Measurements from ENCODE around the gene C11orf97. TPM values are rescaled to one million over a fixed set of nuclear protein-coding genes. Genes with fewer than 3 reads are reported as not detected.

Gene C11orf97
- total RNA-seq, 1 experiment from 2014 or later, result not detected

DNA sequence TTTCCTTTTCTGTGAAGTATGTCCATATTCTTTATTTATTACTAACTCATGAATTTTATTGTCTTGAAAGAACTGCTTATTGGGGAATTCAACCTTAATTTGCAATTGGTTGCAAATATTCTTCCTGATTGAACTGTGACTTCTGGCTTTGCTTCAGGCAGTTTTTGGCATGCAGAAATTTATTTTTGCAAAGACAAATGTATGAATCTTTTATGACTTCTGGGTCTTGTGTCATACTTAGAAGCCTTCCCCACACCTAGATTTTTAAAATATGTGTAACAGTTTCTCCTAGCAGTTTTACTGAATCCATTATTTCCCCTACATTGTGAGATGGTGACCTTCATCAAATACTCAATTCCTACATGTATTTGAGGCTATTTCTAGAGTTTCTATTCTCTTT is 30.9 kb upstream of the C11orf97 start:
- H3K27ac ChIP-seq (ENCODE audit: low read length), result no peak overlapping the region
- no peak for DNase-seq (ENCODE audit: low read depth, low spot score)
- POLR2A ChIA-PET, result no interaction called here
- TF ChIP-seq, protein P1, sequence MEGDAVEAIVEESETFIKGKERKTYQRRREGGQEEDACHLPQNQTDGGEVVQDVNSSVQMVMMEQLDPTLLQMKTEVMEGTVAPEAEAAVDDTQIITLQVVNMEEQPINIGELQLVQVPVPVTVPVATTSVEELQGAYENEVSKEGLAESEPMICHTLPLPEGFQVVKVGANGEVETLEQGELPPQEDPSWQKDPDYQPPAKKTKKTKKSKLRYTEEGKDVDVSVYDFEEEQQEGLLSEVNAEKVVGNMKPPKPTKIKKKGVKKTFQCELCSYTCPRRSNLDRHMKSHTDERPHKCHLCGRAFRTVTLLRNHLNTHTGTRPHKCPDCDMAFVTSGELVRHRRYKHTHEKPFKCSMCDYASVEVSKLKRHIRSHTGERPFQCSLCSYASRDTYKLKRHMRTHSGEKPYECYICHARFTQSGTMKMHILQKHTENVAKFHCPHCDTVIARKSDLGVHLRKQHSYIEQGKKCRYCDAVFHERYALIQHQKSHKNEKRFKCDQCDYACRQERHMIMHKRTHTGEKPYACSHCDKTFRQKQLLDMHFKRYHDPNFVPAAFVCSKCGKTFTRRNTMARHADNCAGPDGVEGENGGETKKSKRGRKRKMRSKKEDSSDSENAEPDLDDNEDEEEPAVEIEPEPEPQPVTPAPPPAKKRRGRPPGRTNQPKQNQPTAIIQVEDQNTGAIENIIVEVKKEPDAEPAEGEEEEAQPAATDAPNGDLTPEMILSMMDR (IDR thresholded peaks at IDR 0.05), result no peak
- no peak for TF ChIP-seq POLR2AphosphoS5 (IDR thresholded peaks at IDR 0.05; ENCODE audit: low read depth, low read length)
- no peak for TF ChIP-seq SIN3A (IDR thresholded peaks at IDR 0.05; ENCODE audit: borderline replicate concordance, insufficient read depth, low read depth, low read length)
- TF ChIP-seq TCF7L2 (IDR thresholded peaks at IDR 0.05; ENCODE audit: low read depth, low read length), result no peak
- TF ChIP-seq, protein P2, sequence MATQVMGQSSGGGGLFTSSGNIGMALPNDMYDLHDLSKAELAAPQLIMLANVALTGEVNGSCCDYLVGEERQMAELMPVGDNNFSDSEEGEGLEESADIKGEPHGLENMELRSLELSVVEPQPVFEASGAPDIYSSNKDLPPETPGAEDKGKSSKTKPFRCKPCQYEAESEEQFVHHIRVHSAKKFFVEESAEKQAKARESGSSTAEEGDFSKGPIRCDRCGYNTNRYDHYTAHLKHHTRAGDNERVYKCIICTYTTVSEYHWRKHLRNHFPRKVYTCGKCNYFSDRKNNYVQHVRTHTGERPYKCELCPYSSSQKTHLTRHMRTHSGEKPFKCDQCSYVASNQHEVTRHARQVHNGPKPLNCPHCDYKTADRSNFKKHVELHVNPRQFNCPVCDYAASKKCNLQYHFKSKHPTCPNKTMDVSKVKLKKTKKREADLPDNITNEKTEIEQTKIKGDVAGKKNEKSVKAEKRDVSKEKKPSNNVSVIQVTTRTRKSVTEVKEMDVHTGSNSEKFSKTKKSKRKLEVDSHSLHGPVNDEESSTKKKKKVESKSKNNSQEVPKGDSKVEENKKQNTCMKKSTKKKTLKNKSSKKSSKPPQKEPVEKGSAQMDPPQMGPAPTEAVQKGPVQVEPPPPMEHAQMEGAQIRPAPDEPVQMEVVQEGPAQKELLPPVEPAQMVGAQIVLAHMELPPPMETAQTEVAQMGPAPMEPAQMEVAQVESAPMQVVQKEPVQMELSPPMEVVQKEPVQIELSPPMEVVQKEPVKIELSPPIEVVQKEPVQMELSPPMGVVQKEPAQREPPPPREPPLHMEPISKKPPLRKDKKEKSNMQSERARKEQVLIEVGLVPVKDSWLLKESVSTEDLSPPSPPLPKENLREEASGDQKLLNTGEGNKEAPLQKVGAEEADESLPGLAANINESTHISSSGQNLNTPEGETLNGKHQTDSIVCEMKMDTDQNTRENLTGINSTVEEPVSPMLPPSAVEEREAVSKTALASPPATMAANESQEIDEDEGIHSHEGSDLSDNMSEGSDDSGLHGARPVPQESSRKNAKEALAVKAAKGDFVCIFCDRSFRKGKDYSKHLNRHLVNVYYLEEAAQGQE (IDR thresholded peaks at IDR 0.05; ENCODE audit: insufficient read depth in 1 of 2, low read depth in 2 of 2, low read length in 1 of 2), result no peak
- BruUV-seq (replicated peaks), result TSS peak; percentile 5
- no peaks in the 10 kb centered on the region for H3K9me3 ChIP-seq (ENCODE audit: control insufficient read depth, insufficient read depth, low read depth, low read length)
- ATAC-seq, result no peak
- H3K36me3 ChIP-seq (ENCODE audit: control insufficient read depth, insufficient read depth, low read length), result peaks cover 23% of the 10 kb centered on the region
- CTCF ChIA-PET, result no interaction called here
- in situ Hi-C loops (cut with HindIII; ENCODE audit: low pct_unique_long_range_greater_than_20kb, low sequenced_read_pairs) (no loop called here), intact Hi-C loops (cut with micrococcal nuclease; ENCODE audit: unreplicated experiment) (no loop called here)
- H3K4me3 ChIP-seq (ENCODE audit: low read depth in 2 of 2, low read length in 2 of 2), result no peak overlapping the region
- H3K27me3 ChIP-seq (ENCODE audit: control insufficient read depth, insufficient read depth, low read length), result no peaks in the 10 kb centered on the region
- no peaks in the 10 kb centered on the region for H3K4me1 ChIP-seq (ENCODE audit: control insufficient read depth, insufficient read depth, low read length)

- Histone ChIP-seq H3K27ac (ENCODE audit: low read length) (no peak overlapping the region), H3K4me3 (ENCODE audit: low read depth in 2 of 2, low read length in 2 of 2) (no peak overlapping the region), H3K36me3 (ENCODE audit: control insufficient read depth, insufficient read depth, low read length) (peaks cover 21% of the 10 kb centered on the region), H3K9me3 (ENCODE audit: control insufficient read depth, insufficient read depth, low read depth, low read length) (no peaks in the 10 kb centered on the region), H3K4me1 (ENCODE audit: control insufficient read depth, insufficient read depth, low read length) (no peaks in the 10 kb centered on the region), H3K27me3 (ENCODE audit: control insufficient read depth, insufficient read depth, low read length) (no peaks in the 10 kb centered on the region)
- in situ Hi-C loops (cut with HindIII; ENCODE audit: low pct_unique_long_range_greater_than_20kb, low sequenced_read_pairs) (no loop called here), intact Hi-C loops (cut with micrococcal nuclease; ENCODE audit: unreplicated experiment) (no loop called here)
- no peak for ATAC-seq
- ChIA-PET POLR2A (interaction anchor here (0.6 kb wide), 1 partner anchor 281 kb away, joined by 3 read pairs; no protein-coding TSS in a partner anchor), CTCF (interaction anchor here (0.6 kb wide), 1 partner anchor 589 kb away, joined by 3 read pairs; no protein-coding TSS in a partner anchor)
- BruUV-seq (replicated peaks), result no TSS peak
- DNase-seq (ENCODE audit: low read depth, low spot score), result no peak
- no peak for TF ChIP-seq SIN3A (IDR thresholded peaks at IDR 0.05; ENCODE audit: borderline replicate concordance, insufficient read depth, low read depth, low read length)
- no peak for TF ChIP-seq POLR2AphosphoS5 (IDR thresholded peaks at IDR 0.05; ENCODE audit: low read depth, low read length)
- TF ChIP-seq TCF7L2 (IDR thresholded peaks at IDR 0.05; ENCODE audit: low read depth, low read length), result no peak
- TF ChIP-seq, protein P2 (IDR thresholded peaks at IDR 0.05; ENCODE audit: insufficient read depth in 1 of 2, low read depth in 2 of 2, low read length in 1 of 2), result no peak
- TF ChIP-seq, protein P1 (IDR thresholded peaks at IDR 0.05), result no peak
These were observed 26.2 kb upstream of the C11orf97 start for GRCh38 chr11:94486068-94486467.
